CD4-positive, alpha-beta T cell treated with Interleukin-2 at 100 ng/mL for 4 hours (primary cell): ENCODE measurements around the gene NOL3.
A peak's percentile ranks its signal among the peaks of the same experiment; 100 is the strongest.
"Not testable (repeated sequence)": the region's sequence is repeated elsewhere in the genome, so short reads cannot be mapped to it uniquely, and the experiment has no call there.

Experiments
- DNase-seq: peaks from one replicate; pipeline ENCODE4 v3.0.0-alpha.2; 2020; ENCODE audit warnings: low spot score

Gene NOL3

GRCh38 chr16:67170168-67170948 is at the start of gene NOL3:
NOL3 (plus strand) TSS chr16:67170538.
- DNase-seq = no peak

DNA sequence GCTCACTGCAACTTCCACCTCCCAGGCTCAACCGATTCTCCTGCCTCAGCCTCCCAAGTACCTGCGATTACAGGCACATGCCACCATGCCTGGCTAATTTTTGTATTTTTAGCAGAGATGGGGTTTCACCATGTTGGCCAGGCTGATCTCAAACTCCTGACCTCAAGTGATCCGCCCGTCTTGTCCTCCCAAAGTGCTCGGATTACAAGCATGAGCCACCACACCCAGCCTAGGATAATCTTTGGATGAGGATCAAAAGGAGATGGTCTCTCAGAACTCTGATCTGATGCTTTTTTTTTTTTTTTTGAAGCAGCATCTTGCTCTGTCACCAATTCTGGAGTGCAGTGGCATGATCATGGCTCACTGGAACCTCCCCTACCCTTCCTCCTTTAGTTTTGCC is 47.5 kb upstream of the NOL3 start:
- not testable (repeated sequence) for DNase-seq

- DNase-seq = no peak
These were observed 41.9 kb upstream of the NOL3 start for GRCh38 chr16:67128417-67128816.

DNA sequence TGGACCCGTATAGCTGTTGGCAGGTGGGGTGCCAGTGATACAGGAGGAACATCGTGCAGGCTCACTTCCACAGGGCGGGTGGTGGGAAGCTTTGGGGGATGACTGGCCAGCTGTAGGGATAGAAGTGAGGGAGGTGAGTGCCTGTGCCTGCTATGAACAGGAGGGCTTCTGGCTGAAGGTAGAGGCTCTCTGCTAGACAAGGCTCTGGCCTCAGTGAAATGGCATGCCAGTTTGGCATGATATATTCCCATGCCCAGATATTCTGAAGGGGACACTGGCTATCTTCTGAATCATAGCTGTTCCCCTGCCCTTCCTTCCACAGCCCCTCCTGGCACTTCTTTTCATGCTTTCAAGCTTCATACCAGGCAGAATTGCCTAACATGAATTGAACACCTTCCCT is 41.5 kb upstream of the NOL3 start:
- no peak for DNase-seq

- no peak for DNase-seq
These were observed 40.9 kb upstream of the NOL3 start for GRCh38 chr16:67129422-67129821.

DNA sequence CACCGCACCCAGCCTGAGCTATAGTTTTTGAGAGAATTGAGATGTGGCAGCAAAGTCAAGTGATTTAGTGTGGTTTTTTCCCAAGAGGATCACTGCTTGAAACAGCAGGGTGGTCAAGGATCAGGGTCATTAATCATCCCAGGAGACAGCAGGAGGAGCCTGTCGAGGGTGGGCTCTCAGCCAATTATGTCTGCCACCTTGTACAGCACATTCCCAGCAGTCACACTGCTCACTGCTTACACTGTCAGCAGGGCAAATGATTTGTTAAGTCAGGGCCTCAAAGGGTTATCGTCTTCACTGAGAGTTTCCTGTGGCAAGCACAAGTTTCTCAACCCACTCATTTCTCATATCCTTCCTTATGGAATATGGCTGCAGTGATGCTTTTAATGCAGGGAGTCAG is 32.7 kb upstream of the NOL3 start:
- no peak for DNase-seq

- no peak for DNase-seq
These were observed 28.9 kb upstream of the NOL3 start for GRCh38 chr16:67141391-67141790.

DNA sequence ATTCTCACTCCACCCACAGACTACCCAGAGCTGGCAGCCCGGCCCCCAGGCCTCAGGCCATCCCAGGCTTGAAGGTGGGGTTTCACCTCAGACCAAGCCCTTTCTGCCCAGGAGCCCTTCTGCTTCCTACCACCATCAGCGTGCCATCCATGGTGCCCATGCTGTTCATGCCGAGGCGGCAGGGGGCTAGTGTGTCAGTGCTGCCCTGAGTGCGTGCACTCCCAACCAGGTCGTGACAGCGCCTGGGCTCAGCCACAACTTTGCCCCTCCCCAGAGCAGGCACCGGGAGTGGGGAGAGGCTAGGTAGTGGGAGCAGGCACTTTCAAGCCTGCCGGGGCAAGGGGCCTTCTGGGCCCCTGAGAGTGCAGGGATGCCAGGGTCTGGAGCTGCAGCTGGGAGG is 28.0 kb upstream of the NOL3 start:
- DNase-seq = no peak

DNA sequence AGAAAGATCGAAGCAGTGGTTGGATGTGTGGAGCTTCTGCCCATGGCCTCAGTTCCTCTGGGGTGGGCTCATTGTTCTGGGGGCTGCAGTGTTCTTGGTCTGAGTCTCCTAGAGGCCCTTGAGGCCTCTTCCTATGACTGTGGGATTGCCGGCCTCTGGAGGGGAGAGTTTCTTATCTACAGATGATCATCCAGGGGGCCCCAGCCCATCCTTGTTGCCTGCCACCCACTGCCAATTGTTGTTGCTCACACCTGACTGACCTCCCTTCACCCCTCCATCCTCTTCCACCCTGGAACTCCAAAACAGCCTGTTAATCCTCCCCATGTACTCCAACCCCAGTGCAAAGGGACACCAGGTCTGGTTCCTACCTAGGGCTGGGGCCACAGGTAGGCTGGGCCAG is 25.4 kb upstream of the NOL3 start:
- DNase-seq = no peak

DNA sequence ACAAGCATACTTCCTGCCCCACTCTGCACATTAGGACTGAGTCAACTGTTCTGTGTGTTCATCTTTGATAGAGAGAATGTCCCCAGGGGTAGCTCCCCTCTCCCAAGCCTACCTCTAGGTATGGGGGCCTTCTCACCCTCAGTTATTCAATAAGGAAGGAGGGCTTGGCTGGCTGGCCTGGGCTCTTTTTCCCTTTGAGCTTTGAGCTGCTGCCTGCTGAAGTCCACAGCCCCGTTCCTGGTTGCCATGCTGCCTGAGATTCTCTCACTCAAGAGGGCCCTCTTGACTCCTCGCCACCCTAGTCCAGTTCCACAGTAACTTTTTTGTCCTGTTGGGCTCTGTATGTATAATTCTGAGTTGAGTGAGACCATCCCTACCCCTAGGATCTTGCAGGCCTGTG is 24.6 kb upstream of the NOL3 start:
- no peak for DNase-seq

GRCh38 chr16:67146523-67147357 is 23.6 kb upstream of the NOL3 start:
- no peak for DNase-seq

DNA sequence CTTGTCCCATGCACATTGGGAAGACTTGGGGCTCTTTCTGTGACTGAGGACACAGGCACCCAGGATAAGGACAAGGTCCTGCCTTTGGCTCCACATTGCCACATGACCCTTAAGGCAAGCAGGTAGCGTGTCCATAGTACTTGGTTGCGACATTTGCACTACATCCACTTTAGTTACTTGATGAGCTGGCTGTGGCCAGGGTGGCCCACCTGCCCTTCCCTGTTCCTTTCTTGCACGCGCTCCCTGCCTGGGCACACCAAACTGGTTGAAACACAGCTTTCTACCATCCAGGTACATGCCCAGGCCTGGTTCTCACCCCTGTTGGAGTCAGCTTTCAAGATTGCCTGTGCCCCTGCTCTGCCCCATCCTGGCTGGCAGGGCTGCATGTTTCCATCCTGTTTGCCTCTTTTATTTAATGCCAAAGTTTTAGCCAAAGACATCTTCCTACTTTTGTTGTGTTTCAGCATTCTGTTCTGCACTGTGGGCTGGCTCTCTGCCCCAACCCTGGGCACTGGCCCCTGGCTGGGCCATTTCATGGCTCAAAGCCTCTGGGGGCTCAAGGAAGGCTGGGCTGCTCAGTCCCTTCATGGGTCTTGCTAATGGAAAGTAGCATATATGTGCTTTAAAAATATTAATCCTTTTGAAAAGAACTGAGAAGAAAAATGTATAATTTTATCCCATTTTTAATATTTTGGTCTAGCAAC is 22.7 kb upstream of the NOL3 start:
- DNase-seq = no peak

DNA sequence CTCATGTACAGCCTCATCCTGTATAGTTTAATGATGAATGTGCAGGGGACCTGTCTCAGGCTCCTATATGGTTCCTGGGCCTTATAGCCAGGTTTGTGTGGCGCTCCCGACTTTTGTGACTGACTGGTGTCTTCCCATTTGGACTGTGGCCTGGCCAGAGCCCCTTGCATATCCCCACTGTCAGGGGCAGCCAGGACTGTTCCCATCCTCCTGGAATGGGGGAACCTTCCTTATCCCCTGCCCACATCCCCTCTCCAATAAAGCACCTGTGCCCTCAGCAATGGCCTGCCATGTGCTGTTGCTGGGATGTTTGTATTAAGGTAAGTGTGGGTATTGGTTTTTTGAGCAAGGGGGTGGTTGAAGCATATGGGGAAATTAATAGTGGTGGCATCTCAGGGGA is 22.1 kb upstream of the NOL3 start:
- no peak for DNase-seq

- DNase-seq = no peak
These were observed 21.6 kb upstream of the NOL3 start for GRCh38 chr16:67148656-67149275.

DNA sequence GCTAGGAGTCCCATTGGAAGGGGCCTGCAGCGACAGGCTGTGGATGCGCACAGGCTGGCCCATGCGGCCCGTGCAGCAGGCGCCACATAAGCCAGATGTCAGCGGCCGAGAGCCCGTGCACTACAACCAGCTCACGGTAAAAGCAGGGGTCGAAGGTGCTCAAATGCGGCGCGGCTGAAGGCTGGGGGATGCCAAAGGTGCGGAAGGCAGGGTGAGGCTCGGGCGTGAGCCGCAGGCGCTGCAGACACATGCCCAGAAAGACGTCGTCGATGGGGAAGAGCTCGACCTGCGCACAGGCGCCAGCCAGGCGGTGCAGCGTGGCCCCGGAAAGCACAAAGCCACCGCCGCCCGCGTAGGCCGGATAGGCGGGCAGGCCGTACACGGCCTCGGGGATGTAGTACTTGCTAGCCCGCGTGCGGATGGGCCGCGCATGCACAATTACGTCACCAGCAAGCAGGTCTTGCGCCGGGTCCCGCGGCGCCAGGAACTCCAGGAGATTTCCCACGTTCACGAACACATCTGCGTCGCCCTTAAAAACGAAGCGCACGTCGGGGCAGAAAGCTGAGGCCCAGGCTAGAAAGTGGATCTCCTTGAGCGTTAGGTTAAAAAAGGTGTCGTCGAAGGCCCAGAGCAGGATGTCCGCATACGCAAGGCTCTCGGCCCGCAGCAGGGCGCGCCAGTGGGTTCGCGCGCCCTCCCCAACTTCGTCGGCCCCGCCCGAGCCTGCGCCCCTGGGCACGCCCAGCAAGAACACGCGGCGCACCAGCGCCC is 20.9 kb upstream of the NOL3 start:
- no peak for DNase-seq

DNA sequence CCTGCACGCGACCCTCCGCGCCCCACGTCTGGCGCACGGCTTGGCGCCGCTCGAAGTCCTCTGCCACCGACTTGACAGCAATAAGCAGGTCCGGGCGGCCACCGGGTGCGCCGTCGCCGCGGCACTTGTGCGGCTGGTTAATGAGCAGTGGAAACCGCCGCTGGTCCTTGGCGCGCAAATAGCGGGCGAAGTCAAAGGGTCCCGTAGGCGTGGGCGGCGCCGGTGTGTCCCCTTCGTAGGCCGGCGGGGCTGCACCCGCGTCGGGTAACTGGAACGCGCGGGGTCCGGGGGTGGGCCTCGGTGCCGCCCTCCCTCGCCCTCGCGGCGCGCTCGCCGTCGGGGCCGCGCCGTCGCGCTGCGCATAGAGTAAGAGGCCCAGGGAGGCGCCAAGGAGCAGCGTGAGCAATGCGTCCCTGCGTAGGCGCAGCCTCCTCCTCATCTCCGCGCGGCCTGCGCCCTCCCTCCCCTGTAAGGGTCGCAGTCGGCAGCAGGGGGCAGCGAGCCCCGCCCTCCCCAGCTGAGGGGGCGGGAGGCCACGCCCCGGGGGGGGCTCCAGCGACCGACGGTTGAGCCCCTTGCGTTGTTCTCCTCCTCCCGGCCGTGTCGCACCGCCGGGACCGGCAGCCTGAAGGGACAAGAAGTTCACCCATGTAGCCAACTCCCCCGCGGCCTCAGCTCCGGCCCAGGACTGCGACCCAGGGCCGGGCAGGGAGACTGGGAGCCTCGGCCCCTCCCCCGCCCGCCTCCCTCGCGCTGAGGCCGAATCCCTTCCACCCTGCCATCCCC is 20.1 kb upstream of the NOL3 start:
- DNase-seq = peak; percentile 50

DNA sequence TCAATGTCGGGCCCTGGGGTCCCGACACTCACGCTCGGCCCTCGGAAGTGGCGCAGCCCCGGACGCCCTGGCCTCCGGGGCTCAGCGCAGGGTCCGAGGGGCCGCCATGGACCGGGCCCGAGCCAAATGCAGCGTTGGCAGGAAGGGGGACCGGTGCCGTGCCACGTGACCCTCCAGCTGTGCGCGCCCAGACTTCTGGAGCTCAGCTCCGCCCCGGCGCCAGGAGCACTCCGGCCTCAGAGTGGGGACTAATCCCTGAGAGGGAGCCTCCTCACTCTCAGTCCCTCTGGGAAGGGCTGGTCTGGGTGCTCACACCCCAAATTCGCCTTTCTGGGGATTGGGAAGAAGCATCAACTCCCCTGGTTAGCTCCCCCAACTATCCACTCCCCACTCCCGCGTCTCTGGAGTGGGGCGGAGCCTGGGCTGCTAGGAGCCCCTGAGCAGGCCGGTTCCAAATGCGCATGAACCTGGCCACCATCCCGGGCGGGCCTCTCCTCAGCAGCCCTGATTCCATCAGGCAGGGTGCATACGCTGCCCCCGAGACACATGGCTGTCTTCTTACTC is 19.4 kb upstream of the NOL3 start, which contains the start of gene B3GNT9:
TSS of gene B3GNT9 (minus strand) at position 166 of the 564 bp plus-strand sequence. CDS start 513 bp downstream, outside the sequence.
- DNase-seq = peak; percentile 38

- DNase-seq = no peak
These were observed 18.8 kb upstream of the NOL3 start for GRCh38 chr16:67151431-67152097.

- DNase-seq = no peak
These were observed 15.6 kb upstream of the NOL3 start for GRCh38 chr16:67154578-67155294.
